ENCODE data around the gene TSSK2. TPM values are rescaled to one million over a fixed set of nuclear protein-coding genes. Genes with fewer than 3 reads are reported as not detected.

Gene TSSK2
- polyA plus RNA-seq, 1 experiment = not detected

- peak overlapping the region; percentile 97 for H3K4me3 ChIP-seq (ENCODE audit: low read depth, low read length)
- ChIA-PET CTCF (interaction anchor here (0.8 to 2.4 kb wide), 9 partner anchors 8 to 770 kb away, joined by 3 to 15 read pairs (median 5); no protein-coding TSS in a partner anchor), POLR2A (interaction anchor here (0.5 to 1.3 kb wide), 5 partner anchors 10 to 336 kb away, joined by 3 to 13 read pairs (median 4); partner anchors contain the start of genes CDC45 and DGCR2)
- TF ChIP-seq, protein P1, sequence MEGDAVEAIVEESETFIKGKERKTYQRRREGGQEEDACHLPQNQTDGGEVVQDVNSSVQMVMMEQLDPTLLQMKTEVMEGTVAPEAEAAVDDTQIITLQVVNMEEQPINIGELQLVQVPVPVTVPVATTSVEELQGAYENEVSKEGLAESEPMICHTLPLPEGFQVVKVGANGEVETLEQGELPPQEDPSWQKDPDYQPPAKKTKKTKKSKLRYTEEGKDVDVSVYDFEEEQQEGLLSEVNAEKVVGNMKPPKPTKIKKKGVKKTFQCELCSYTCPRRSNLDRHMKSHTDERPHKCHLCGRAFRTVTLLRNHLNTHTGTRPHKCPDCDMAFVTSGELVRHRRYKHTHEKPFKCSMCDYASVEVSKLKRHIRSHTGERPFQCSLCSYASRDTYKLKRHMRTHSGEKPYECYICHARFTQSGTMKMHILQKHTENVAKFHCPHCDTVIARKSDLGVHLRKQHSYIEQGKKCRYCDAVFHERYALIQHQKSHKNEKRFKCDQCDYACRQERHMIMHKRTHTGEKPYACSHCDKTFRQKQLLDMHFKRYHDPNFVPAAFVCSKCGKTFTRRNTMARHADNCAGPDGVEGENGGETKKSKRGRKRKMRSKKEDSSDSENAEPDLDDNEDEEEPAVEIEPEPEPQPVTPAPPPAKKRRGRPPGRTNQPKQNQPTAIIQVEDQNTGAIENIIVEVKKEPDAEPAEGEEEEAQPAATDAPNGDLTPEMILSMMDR (IDR thresholded peaks at IDR 0.05; ENCODE audit: low read depth, low read length) = no peak
- H3K27ac ChIP-seq (ENCODE audit: low read depth, low read length) = peak overlapping the region; percentile 57
- peaks cover 24% of the 10 kb centered on the region for H3K27me3 ChIP-seq (ENCODE audit: control insufficient read depth, insufficient read depth, low read length)
- no peak for DNase-seq (ENCODE audit: low read depth, low spot score)
- peaks cover 4% of the 10 kb centered on the region; the same call in 1 of the 2 replicates for H3K9me3 ChIP-seq (ENCODE audit: control insufficient read depth, insufficient read depth, low read length)
Measured at GRCh38 chr22:19143967-19144400, 12.9 kb downstream of the TSSK2 start.

GRCh38 chr22:19146215-19146968 is 15.3 kb downstream of the TSSK2 start:
- peaks cover 38% of the 10 kb centered on the region for H3K27me3 ChIP-seq (ENCODE audit: control insufficient read depth, insufficient read depth, low read length)
- ChIA-PET POLR2A (no interaction called here), CTCF (interaction anchor here (1.5 kb wide), 1 partner anchor 15 kb away, joined by 3 read pairs; no protein-coding TSS in a partner anchor)
- H3K27ac ChIP-seq (ENCODE audit: low read depth, low read length) = no peak overlapping the region
- TF ChIP-seq, protein P1 (IDR thresholded peaks at IDR 0.05; ENCODE audit: low read depth, low read length) = no peak
- DNase-seq (ENCODE audit: low read depth, low spot score) = no peak
- no peak overlapping the region for H3K4me3 ChIP-seq (ENCODE audit: low read depth, low read length)
- H3K9me3 ChIP-seq (ENCODE audit: control insufficient read depth, insufficient read depth, low read length) = peaks cover 8% of the 10 kb centered on the region

DNA sequence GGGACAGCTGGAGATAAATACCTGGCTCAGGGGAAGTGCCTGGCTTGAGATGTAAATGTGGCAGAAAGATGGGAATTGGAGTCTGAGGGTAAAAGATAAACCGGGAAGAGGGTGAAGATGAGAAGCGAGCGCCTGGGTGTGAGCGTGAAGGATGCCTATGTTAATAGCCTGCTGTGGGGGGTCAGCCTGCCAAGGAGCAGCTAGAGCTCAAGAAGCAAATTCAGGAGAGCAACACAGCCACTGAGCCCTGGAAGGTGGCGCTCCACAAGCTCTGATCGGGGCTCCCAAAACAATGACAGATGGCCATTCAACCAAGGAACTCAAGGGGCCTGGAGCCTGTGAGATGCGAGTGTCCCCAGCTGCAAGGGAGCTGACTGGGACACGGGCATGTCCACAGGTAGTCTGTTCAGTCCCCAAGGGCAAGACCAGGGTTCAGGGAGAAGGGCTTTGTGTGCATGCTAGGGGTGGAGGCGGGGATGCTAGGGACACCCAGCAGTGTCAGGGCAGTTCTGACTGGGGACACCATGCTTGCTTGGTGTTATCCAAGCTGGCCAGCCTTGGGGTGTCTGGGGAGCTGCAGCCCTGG is 16.2 kb downstream of the TSSK2 start:
- POLR2A ChIA-PET = no interaction called here
- no peak for DNase-seq (ENCODE audit: low read depth, low spot score)
- peaks cover 47% of the 10 kb centered on the region for H3K27me3 ChIP-seq (ENCODE audit: control insufficient read depth, insufficient read depth, low read length)
- H3K4me3 ChIP-seq (ENCODE audit: low read depth, low read length) = no peak overlapping the region
- TF ChIP-seq, protein P1 (IDR thresholded peaks at IDR 0.05; ENCODE audit: low read depth, low read length) = no peak
- peaks cover 11% of the 10 kb centered on the region for H3K9me3 ChIP-seq (ENCODE audit: control insufficient read depth, insufficient read depth, low read length)
- CTCF ChIA-PET = interaction anchor here (1.5 kb wide), 1 partner anchor 15 kb away, joined by 3 read pairs; no protein-coding TSS in a partner anchor
- no peak overlapping the region for H3K27ac ChIP-seq (ENCODE audit: low read depth, low read length)

GRCh38 chr22:19148417-19149046 is 17.4 kb downstream of the TSSK2 start:
- ChIA-PET CTCF (no interaction called here), POLR2A (no interaction called here)
- Histone ChIP-seq H3K9me3 (ENCODE audit: control insufficient read depth, insufficient read depth, low read length) (peaks cover 11% of the 10 kb centered on the region), H3K4me3 (ENCODE audit: low read depth, low read length) (no peak overlapping the region), H3K27ac (ENCODE audit: low read depth, low read length) (no peak overlapping the region), H3K27me3 (ENCODE audit: control insufficient read depth, insufficient read depth, low read length) (peaks cover 53% of the 10 kb centered on the region)
- TF ChIP-seq, protein P1 (IDR thresholded peaks at IDR 0.05; ENCODE audit: low read depth, low read length) = no peak
- DNase-seq (ENCODE audit: low read depth, low spot score) = no peak

Data from AG04450 (cell line).